GM18858 (cell line): Measurements from ENCODE around the gene TMPRSS11E.
"Not testable (repeated sequence)": the region's sequence is repeated elsewhere in the genome, so short reads cannot be mapped to it uniquely, and the experiment has no call there.

Experiments
- ATAC-seq: cut with Tn5 transposase; IDR thresholded peaks from one replicate; pipeline ENCODE4 v1.9.1; 2021; ENCODE audit not compliant: unreplicated experiment

The TMPRSS11E gene

GRCh38 chr4:68447201-68447600 is at the start of gene TMPRSS11E:
Gene TMPRSS11E (plus strand): TSS chr4:68447463. CDS start chr4:68447513, 50 bp downstream.
- no peak for ATAC-seq

GRCh38 chr4:68399306-68399705 is 48.0 kb upstream of the TMPRSS11E start:
- no peak for ATAC-seq

- no peak for ATAC-seq
Measured at GRCh38 chr4:68401231-68401630, 46.0 kb upstream of the TMPRSS11E start.

GRCh38 chr4:68404153-68404552 is 43.1 kb upstream of the TMPRSS11E start:
- ATAC-seq, result no peak

GRCh38 chr4:68405718-68406478 is 41.4 kb upstream of the TMPRSS11E start:
- not testable (repeated sequence) for ATAC-seq

- no peak for ATAC-seq
Measured at GRCh38 chr4:68406479-68406859, 40.8 kb upstream of the TMPRSS11E start.

GRCh38 chr4:68407015-68407867 is 40.0 kb upstream of the TMPRSS11E start:
- not testable (repeated sequence) for ATAC-seq

GRCh38 chr4:68407868-68408190 is 39.4 kb upstream of the TMPRSS11E start:
- no peak for ATAC-seq

GRCh38 chr4:68410149-68410548 is 37.1 kb upstream of the TMPRSS11E start:
- no peak for ATAC-seq

- ATAC-seq, result no peak
Measured at GRCh38 chr4:68410643-68411042, 36.6 kb upstream of the TMPRSS11E start.

- ATAC-seq, result not testable (repeated sequence)
Measured at GRCh38 chr4:68412031-68412430, 35.2 kb upstream of the TMPRSS11E start.

GRCh38 chr4:68416591-68416990 is 30.7 kb upstream of the TMPRSS11E start:
- no peak for ATAC-seq

GRCh38 chr4:68426516-68426915 is 20.7 kb upstream of the TMPRSS11E start:
- ATAC-seq, result no peak

GRCh38 chr4:68430337-68430736 is 16.9 kb upstream of the TMPRSS11E start:
- no peak for ATAC-seq

- no peak for ATAC-seq
Measured at GRCh38 chr4:68432320-68432719, 14.9 kb upstream of the TMPRSS11E start.

- no peak for ATAC-seq
Measured at GRCh38 chr4:68433582-68433981, 13.7 kb upstream of the TMPRSS11E start.

- ATAC-seq, result no peak
Measured at GRCh38 chr4:68434277-68434676, 13.0 kb upstream of the TMPRSS11E start.

- ATAC-seq, result no peak
Measured at GRCh38 chr4:68434836-68435235, 12.4 kb upstream of the TMPRSS11E start.

- ATAC-seq, result no peak
Measured at GRCh38 chr4:68445111-68445510, 2.2 kb upstream of the TMPRSS11E start.

- peak; percentile 91 for ATAC-seq
Measured at GRCh38 chr4:68451246-68452211, 4.3 kb downstream of the TMPRSS11E start.

- ATAC-seq, result no peak
Measured at GRCh38 chr4:68460085-68460484, 12.8 kb downstream of the TMPRSS11E start.
